Muscle layer of colon (tissue), 2 donors: ENCODE results near the gene PTPRT.

ENCODE experiments used
- H3K27ac ChIP-seq: one replicate; pipeline ENCODE4 v1.7.0; 2013; ENCODE audit warnings: low read depth, mild to moderate bottlenecking, low read length, moderate library complexity
- H3K27me3 ChIP-seq, 2 donors: one replicate each; pipeline ENCODE4 v1.7.0; 2013; ENCODE audit warnings: low read length in 2 of 2, mild to moderate bottlenecking in 2 of 2; ENCODE audit not compliant: insufficient read depth in 2 of 2, control insufficient read depth in 1 of 2
- H3K36me3 ChIP-seq: one replicate; pipeline ENCODE4 v1.7.0; 2013; ENCODE audit warnings: mild to moderate bottlenecking, low read length; ENCODE audit not compliant: insufficient read depth
- H3K4me1 ChIP-seq: one replicate; pipeline ENCODE4 v1.7.0; 2013; ENCODE audit warnings: mild to moderate bottlenecking, low read length; ENCODE audit not compliant: insufficient read depth
- H3K4me3 ChIP-seq, 2 donors: one replicate each; pipeline ENCODE4 v1.7.0; 2013; ENCODE audit warnings: low read length in 2 of 2, low read depth in 1 of 2, mild to moderate bottlenecking in 1 of 2, moderate library complexity in 1 of 2
- H3K9ac ChIP-seq: one replicate; pipeline ENCODE4 v1.7.0; 2013; ENCODE audit warnings: low read length
- H3K9me3 ChIP-seq: one replicate; pipeline ENCODE4 v1.7.0; 2013; ENCODE audit warnings: mild to moderate bottlenecking, low read length
- donor health status: abdominal sarcoma.
- donor health status: Adenocarcinoma of cecum.

The PTPRT gene

GRCh38 chr20:43016257-43016656, 173.4 kb downstream of the PTPRT start:
- H3K9ac ChIP-seq = no peak overlapping the region

GRCh38 chr20:43015566-43015965, 174.1 kb downstream of the PTPRT start:
- Histone ChIP-seq H3K9ac (no peak overlapping the region), H3K27me3 (no peaks in the 10 kb centered on the region), H3K27ac (no peak overlapping the region), H3K36me3 (no peaks in the 10 kb centered on the region), H3K4me1 (no peaks in the 10 kb centered on the region), H3K9me3 (no peaks in the 10 kb centered on the region), H3K4me3 (no peak overlapping the region)

More at GRCh38 chr20:43016257-43016656, 173.4 kb downstream of the PTPRT start:
- H3K9me3 ChIP-seq = no peaks in the 10 kb centered on the region
- no peak overlapping the region for H3K4me3 ChIP-seq
- no peaks in the 10 kb centered on the region for H3K4me1 ChIP-seq
- no peaks in the 10 kb centered on the region for H3K27me3 ChIP-seq
- H3K27ac ChIP-seq = no peak overlapping the region
- no peaks in the 10 kb centered on the region for H3K36me3 ChIP-seq

GRCh38 chr20:43014206-43014605, 175.5 kb downstream of the PTPRT start:
- no peak overlapping the region for H3K9ac ChIP-seq
- no peak overlapping the region for H3K27ac ChIP-seq
- H3K27me3 ChIP-seq = no peaks in the 10 kb centered on the region
- no peaks in the 10 kb centered on the region for H3K9me3 ChIP-seq
- no peaks in the 10 kb centered on the region for H3K4me1 ChIP-seq
- H3K4me3 ChIP-seq = no peak overlapping the region
- H3K36me3 ChIP-seq = no peaks in the 10 kb centered on the region

GRCh38 chr20:43011491-43011890, 178.2 kb downstream of the PTPRT start:
- Histone ChIP-seq H3K9me3 (no peaks in the 10 kb centered on the region), H3K27ac (no peak overlapping the region), H3K9ac (no peak overlapping the region), H3K27me3 (no peaks in the 10 kb centered on the region), H3K4me3 (no peak overlapping the region), H3K36me3 (no peaks in the 10 kb centered on the region), H3K4me1 (no peaks in the 10 kb centered on the region)

GRCh38 chr20:43009532-43009931, 180.2 kb downstream of the PTPRT start:
- no peak overlapping the region for H3K27ac ChIP-seq
- H3K9me3 ChIP-seq = no peaks in the 10 kb centered on the region
- H3K4me3 ChIP-seq = no peak overlapping the region
- no peak overlapping the region for H3K9ac ChIP-seq
- H3K27me3 ChIP-seq = no peaks in the 10 kb centered on the region
- H3K4me1 ChIP-seq = no peaks in the 10 kb centered on the region
- no peaks in the 10 kb centered on the region for H3K36me3 ChIP-seq

- Histone ChIP-seq H3K27me3 (no peaks in the 10 kb centered on the region), H3K4me3 (no peak overlapping the region), H3K27ac (no peak overlapping the region), H3K9ac (no peak overlapping the region), H3K36me3 (no peaks in the 10 kb centered on the region), H3K4me1 (no peaks in the 10 kb centered on the region), H3K9me3 (no peaks in the 10 kb centered on the region)
These were observed 182.2 kb downstream of the PTPRT start for GRCh38 chr20:43007525-43007924.

- Histone ChIP-seq H3K27me3 (no peaks in the 10 kb centered on the region), H3K4me3 (no peak overlapping the region), H3K27ac (no peak overlapping the region), H3K36me3 (no peaks in the 10 kb centered on the region), H3K9ac (no peak overlapping the region), H3K9me3 (no peaks in the 10 kb centered on the region), H3K4me1 (no peaks in the 10 kb centered on the region)
These were observed 182.9 kb downstream of the PTPRT start for GRCh38 chr20:43006651-43007375.

GRCh38 chr20:43003318-43003944, 186.3 kb downstream of the PTPRT start:
- Histone ChIP-seq H3K36me3 (no peaks in the 10 kb centered on the region), H3K4me1 (no peaks in the 10 kb centered on the region), H3K9ac (no peak overlapping the region), H3K27me3 (no peaks in the 10 kb centered on the region), H3K9me3 (no peaks in the 10 kb centered on the region), H3K4me3 (no peak overlapping the region), H3K27ac (no peak overlapping the region)

GRCh38 chr20:42996141-42996540, 193.6 kb downstream of the PTPRT start:
- H3K27ac ChIP-seq = no peak overlapping the region
- no peaks in the 10 kb centered on the region for H3K36me3 ChIP-seq
- no peaks in the 10 kb centered on the region for H3K9me3 ChIP-seq
- no peak overlapping the region for H3K9ac ChIP-seq
- H3K4me3 ChIP-seq = no peak overlapping the region
- H3K4me1 ChIP-seq = no peaks in the 10 kb centered on the region
- no peaks in the 10 kb centered on the region for H3K27me3 ChIP-seq

GRCh38 chr20:42988319-42988718, 201.4 kb downstream of the PTPRT start:
- no peak overlapping the region for H3K27ac ChIP-seq
- no peaks in the 10 kb centered on the region for H3K36me3 ChIP-seq
- no peaks in the 10 kb centered on the region for H3K27me3 ChIP-seq
- H3K4me3 ChIP-seq = no peak overlapping the region
- H3K9ac ChIP-seq = no peak overlapping the region
- no peaks in the 10 kb centered on the region for H3K4me1 ChIP-seq
- H3K9me3 ChIP-seq = no peaks in the 10 kb centered on the region

GRCh38 chr20:42987376-42988114, 202.2 kb downstream of the PTPRT start:
- Histone ChIP-seq H3K27me3 (no peaks in the 10 kb centered on the region), H3K4me3 (no peak overlapping the region), H3K9ac (no peak overlapping the region), H3K4me1 (no peaks in the 10 kb centered on the region), H3K36me3 (no peaks in the 10 kb centered on the region), H3K27ac (no peak overlapping the region), H3K9me3 (no peaks in the 10 kb centered on the region)
